Tongue (tissue), 2 donors: Measurements from ENCODE around the gene OR51D1. TPM values are rescaled to one million over a fixed set of nuclear protein-coding genes. Genes with fewer than 3 reads are reported as not detected.

Experiments used
- DNase-seq: peaks from one replicate; pipeline ENCODE4 v3.0.0-alpha.2; 2015
- total RNA-seq: library from RNA; depleted of rRNA; stranded (reverse); fragments of >200 nt; gene quantifications from one replicate; pipeline ENCODE4 v1.2.3, GENCODE V29; 2014

Gene OR51D1
- total RNA-seq, 1 donor from 2014 or later = not detected

GRCh38 chr11:4645974-4646373, 8.7 kb downstream of the OR51D1 start:
- DNase-seq = no peak

GRCh38 chr11:4647766-4648165, 10.5 kb downstream of the OR51D1 start:
- peak; percentile 26 for DNase-seq

GRCh38 chr11:4654635-4655369, 17.5 kb downstream of the OR51D1 start:
- no peak for DNase-seq

GRCh38 chr11:4658629-4659445, 21.6 kb downstream of the OR51D1 start:
- no peak for DNase-seq

- no peak for DNase-seq
These were observed 25.6 kb downstream of the OR51D1 start for GRCh38 chr11:4662876-4663275.

- no peak for DNase-seq
These were observed 26.9 kb downstream of the OR51D1 start for GRCh38 chr11:4664183-4664582.

- no peak for DNase-seq
These were observed 27.5 kb downstream of the OR51D1 start for GRCh38 chr11:4664786-4665185.

- no peak for DNase-seq
These were observed 28.1 kb downstream of the OR51D1 start for GRCh38 chr11:4665424-4665823.

- DNase-seq = no peak
These were observed 34.5 kb downstream of the OR51D1 start for GRCh38 chr11:4671741-4672140.

GRCh38 chr11:4672470-4672869, 35.2 kb downstream of the OR51D1 start:
- DNase-seq = no peak

- no peak for DNase-seq
These were observed 36.5 kb downstream of the OR51D1 start for GRCh38 chr11:4673781-4674180.

- DNase-seq = no peak
These were observed 40.7 kb downstream of the OR51D1 start for GRCh38 chr11:4677948-4678347.

GRCh38 chr11:4680341-4680740, 43.1 kb downstream of the OR51D1 start:
- DNase-seq = no peak

- DNase-seq = no peak
These were observed 45.5 kb downstream of the OR51D1 start for GRCh38 chr11:4682623-4683419.

GRCh38 chr11:4684631-4685285, 47.5 kb downstream of the OR51D1 start:
- no peak for DNase-seq

Other genes with a start within 250 kb of the OR51D1 start
- gene TRIM21, start 243.8 kb upstream of the OR51D1 start, total RNA-seq = 5.6 TPM
- gene OR52K2, start 188.2 kb upstream of the OR51D1 start, total RNA-seq = not detected
- not detected for gene OR52K1, start 154.8 kb upstream of the OR51D1 start, total RNA-seq
- gene OR52M1, start 92.3 kb upstream of the OR51D1 start, total RNA-seq = not detected
- gene OR52I2, start 55.7 kb upstream of the OR51D1 start, total RNA-seq = not detected
- gene OR52I1, start 43.4 kb upstream of the OR51D1 start, total RNA-seq = not detected
- 6.7 TPM for gene TRIM68, start 29.2 kb upstream of the OR51D1 start, total RNA-seq
- 1.9 TPM for gene OR51E1, start 6.5 kb downstream of the OR51D1 start, total RNA-seq
- not detected for gene OR51E2, start 60.4 kb downstream of the OR51D1 start, total RNA-seq
- not detected for gene MMP26, start 67.3 kb downstream of the OR51D1 start, total RNA-seq
- gene OR51F1, start 132.5 kb downstream of the OR51D1 start, total RNA-seq = not detected
- gene OR52R1, start 166.9 kb downstream of the OR51D1 start, total RNA-seq = not detected
- gene OR51F2, start 183.8 kb downstream of the OR51D1 start, total RNA-seq = not detected
- gene OR51S1, start 211.7 kb downstream of the OR51D1 start, total RNA-seq = not detected
- not detected for gene OR51T1, start 244.4 kb downstream of the OR51D1 start, total RNA-seq